Measurements from ENCODE around the gene UBAC2.

Gene UBAC2

GRCh38 chr13:99340638-99341037, 140.0 kb downstream of the UBAC2 start:
- no peak for DNase-seq (ENCODE audit: low spot score)

GRCh38 chr13:99341969-99342722, 141.5 kb downstream of the UBAC2 start:
- DNase-seq (ENCODE audit: low spot score): no peak

DNA sequence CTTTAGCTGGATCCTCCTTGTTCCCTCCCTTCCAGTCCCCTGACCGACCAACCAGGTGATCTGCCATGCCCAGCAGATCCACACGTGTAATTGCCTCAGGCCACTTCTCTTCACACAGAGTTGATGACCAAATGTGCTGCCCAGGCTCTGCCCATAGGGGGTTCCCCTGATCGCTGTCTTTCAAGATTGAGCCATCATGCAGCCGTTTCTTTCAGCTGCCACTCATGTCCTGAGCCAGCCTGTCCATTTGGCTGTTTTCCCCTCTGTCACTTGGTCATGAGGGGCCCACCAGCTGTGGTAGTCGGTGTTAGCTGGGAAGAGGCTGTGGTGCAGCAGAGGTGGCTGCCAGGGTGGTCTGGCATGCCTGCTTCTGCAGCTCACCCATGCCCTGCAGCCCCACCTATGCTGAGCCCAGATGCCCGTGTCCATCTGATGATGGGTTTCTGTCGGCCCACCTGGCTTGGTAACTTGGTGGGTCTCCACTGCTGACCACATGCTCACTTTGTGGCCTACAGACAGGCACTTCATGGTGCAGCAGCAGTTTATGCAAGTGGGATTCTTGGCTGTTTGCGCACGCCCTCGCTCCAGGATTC, 142.2 kb downstream of the UBAC2 start:
- no peak for DNase-seq (ENCODE audit: low spot score)

DNA sequence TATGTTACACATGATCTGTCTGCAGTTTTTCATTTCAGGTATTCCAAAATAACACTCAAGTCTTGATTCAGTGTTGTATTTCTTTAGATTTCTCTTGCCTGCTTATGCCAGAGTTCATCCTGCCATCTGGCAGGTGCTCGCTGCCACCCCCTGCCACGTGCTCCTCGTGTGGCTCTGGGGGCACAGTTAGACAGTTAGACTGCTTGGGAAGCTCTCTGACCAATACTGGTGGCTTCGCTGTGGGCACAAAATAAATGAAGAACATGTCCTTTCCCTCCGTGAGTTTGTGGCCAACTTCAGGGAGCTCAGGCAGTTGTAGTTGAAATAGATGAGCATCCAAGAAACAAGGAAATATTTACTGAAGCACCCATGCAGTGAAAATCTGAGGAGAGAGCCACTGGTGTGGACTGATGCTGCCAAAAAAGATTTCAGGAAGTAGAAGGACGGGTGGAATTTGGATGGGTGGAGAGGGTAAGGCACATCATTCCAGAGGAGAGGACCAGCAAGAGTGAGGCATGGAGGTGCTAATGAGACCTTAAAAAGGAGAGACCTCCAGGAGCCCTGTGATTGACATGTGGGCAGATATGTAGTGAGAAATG, 144.1 kb downstream of the UBAC2 start:
- DNase-seq (ENCODE audit: low spot score): no peak

DNA sequence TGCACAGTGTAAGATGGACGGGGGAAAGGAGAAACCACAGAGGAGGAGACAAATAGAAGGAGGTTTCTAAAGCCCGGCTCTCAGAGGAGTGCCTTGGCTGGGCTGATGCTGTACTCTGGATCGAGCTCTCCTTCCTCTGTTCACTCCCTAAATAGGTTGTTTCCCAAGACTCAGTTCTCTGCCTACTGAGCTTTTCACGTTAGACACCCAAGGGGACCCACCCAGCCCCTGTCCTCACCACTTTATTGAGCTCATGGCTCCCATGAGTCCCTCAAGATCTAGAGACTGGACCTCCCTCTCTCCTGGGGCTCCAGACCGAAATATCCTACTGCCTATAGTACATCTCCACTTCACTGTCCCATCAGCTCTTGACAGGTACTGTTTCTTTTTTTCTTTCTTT, 144.7 kb downstream of the UBAC2 start:
- no peak for DNase-seq (ENCODE audit: low spot score)

DNA sequence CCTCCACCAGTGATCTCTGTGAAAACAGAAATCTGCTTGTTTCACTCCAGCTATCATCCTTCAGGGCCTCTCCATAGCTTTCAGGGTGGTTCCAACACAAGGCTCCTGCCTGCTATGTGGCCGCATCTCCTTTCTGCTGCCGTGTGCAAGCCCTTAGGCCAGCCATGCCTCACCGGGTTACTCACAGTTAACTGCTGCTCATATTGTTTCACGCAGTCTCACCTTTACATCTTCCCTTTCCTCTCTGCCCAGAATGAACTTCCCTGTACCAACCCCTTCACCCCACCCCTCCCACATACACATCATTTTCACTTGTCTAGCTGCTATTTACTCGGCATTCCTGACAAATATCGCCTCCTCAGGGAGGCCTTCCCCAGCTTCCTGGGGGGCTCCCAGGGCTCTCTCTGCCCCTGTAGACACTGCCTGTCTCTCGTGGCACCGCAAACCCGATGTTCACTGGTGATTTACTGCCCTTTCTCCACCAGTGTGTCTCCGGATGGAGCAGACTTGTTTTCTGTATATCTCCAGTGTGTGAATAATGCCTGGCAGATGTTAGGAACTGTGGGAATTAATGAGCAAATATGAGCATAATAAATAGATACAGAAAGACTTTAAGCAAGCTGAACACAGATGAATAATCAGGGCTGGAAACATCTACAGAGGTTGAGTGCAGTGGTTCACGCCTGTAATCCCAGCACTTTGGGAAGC, 145.8 kb downstream of the UBAC2 start:
- DNase-seq (ENCODE audit: low spot score): no peak

DNA sequence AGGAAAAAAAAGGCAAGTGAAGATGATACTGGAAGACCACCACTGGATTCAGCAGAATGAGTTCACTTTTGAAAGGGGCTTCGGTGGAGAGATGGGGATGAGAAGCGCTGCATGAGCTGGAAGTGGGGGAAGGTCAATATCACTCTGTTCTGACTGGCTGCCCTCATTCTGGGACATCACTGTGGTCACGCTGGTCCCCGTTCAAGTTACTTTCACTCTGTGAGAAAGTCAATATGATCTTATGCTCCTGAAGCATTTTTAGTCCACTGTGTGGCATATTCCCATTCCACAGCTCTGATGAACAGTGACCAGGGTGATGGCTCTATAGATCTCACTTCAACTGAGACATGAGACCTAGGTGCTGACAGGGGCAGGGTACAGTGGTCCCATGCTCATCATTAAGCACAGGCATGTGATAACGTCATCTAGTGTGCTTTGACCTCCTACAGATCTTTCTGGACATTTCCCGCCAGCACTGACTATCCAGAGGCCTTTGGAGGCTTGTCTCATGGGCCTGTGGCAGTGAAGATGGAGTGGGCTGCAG, 146.8 kb downstream of the UBAC2 start:
- DNase-seq (ENCODE audit: low spot score): no peak

GRCh38 chr13:99347911-99348451, 147.3 kb downstream of the UBAC2 start:
- no peak for DNase-seq (ENCODE audit: low spot score)

GRCh38 chr13:99350191-99350590, 149.5 kb downstream of the UBAC2 start:
- no peak for DNase-seq (ENCODE audit: low spot score)

- no peak for DNase-seq (ENCODE audit: low spot score)
Measured at GRCh38 chr13:99351772-99352171, 151.1 kb downstream of the UBAC2 start.

GRCh38 chr13:99352351-99353245, 151.9 kb downstream of the UBAC2 start:
- no peak for DNase-seq (ENCODE audit: low spot score)

DNA sequence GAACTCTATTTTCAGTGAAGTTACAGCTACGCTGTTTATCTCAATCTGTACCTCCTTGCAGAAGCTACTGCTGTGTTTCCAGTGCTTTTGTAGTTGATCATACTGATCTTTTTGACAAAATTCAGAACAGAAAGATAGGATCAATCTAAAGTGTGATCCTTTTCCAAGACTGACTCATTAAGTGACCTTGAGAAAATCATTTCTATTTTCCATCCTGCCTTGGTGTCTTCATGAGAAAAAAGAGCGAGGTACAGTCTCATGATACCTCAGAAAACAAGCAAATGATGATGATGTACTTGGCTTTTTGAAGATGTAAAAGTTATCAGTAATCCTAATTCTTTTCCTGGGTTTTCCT, 152.6 kb downstream of the UBAC2 start:
- DNase-seq (ENCODE audit: low spot score): no peak

- DNase-seq (ENCODE audit: low spot score): no peak
Measured at GRCh38 chr13:99353836-99354235, 153.2 kb downstream of the UBAC2 start.

DNA sequence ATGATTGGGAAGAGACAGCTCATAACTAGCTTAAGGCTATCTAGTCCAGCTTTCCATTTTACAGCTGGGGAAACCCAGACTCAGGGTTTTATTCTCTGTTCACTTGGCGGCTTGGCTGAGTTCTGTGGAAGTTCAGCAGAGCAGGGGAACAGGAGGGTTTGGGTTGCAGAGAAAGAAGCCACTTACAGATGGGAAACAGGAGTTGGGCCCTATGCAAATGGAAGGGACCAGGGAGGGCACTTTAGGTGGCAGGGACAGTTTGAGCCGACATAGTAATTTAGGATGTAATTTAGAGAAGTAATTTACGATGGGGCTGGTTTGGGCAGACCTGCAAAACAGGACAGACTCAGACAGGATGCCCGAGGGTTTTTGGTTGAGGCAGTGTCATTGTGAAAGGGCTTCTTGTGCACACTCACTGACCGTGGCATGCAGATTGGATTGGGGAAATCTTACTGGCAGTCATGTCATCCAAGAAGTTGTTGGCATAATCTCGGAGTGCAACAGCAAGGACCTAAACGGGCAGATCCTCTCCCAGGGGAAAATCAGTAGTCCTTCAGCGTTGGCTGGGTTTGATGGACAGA, 153.8 kb downstream of the UBAC2 start:
- no peak for DNase-seq (ENCODE audit: low spot score)

DNA sequence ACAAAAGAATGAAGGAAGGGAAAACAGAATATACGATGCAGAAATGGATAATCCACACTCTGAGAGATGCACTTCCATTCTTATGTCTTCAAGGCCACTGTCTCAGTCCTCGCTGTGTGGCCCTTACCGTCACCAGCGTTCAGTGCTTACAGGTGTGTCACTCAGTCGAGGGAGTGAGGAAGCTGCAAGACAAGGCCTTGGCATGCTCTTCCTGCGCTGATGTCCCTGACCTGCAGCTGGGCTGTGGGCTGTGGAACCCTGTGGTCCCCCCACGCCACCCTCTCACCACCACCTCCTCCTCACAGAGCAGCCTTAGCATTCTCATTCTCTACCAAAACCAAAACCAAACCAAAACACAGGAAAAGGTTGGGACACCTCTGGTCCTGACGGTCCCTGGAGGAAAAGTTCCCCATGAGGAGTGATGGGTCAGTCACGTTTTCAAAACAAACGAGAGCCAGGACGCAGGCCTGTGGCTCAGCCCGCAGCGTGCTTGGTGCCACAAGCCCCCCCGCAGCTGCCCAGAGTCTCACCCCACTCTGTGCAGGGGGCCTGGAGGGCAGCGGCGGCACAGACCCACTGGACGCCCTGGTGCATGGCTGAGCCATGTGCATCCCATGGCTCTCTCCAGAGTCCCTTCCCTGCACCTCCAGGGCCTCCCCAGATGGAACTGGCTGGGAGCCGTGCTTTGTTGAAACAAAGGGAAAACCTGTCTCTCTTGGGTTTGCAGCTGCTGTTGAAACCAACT, 154.8 kb downstream of the UBAC2 start:
- no peak for DNase-seq (ENCODE audit: low spot score)

DNA sequence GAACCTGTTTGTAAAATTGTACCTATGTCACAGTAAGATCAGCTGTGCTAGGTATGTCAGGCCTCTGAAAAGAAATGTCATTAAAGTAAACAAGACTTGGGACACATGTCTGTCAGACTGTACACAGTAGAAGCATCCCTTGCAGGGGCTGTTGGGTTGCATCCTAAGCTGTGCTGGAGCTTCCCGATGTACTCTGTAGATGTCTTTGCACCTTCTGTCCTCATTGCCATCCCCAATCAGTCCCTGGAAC, 155.3 kb downstream of the UBAC2 start:
- DNase-seq (ENCODE audit: low spot score): no peak

GRCh38 chr13:99356262-99357091, 155.8 kb downstream of the UBAC2 start:
- DNase-seq (ENCODE audit: low spot score): no peak

- no peak for DNase-seq (ENCODE audit: low spot score)
Measured at GRCh38 chr13:99357131-99357596, 156.5 kb downstream of the UBAC2 start.

- no peak for DNase-seq (ENCODE audit: low spot score)
Measured at GRCh38 chr13:99357941-99358340, 157.3 kb downstream of the UBAC2 start.

DNA sequence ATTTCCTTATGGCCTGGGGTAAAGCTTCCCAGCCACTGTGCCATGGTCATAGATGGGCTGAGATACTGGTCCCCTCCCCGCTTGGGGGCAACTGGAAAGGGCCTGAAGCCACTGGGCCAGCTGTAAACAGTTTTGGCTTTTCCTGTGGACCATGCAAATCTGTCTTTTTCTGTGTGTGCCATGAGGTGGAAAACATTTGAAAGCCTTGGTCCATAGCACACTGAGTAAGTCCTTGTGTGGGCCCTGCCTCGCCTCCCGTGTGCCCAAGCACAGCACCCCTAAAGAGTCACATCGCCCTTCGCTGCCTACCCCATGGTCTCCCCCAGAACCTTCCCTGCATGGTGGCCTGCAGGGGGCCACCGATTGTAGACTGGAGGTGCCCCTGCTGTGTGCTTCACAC, 158.9 kb downstream of the UBAC2 start:
- DNase-seq (ENCODE audit: low spot score): no peak
